Skeletal muscle satellite cell (primary cell): ENCODE results near the gene MKLN1.

ENCODE experiments used
- H3K27me3 ChIP-seq: 2 replicates; pipeline ENCODE4 v1.7.0; 2013; ENCODE audit warnings: low read length; ENCODE audit not compliant: control insufficient read depth, insufficient read depth
- H3K36me3 ChIP-seq: 2 replicates; pipeline ENCODE4 v1.7.0; 2013; ENCODE audit warnings: mild to moderate bottlenecking, control low read depth, low read length; ENCODE audit not compliant: insufficient read depth
- H3K4me1 ChIP-seq: 2 replicates; pipeline ENCODE4 v1.7.0; 2013; ENCODE audit warnings: low read length; ENCODE audit not compliant: control insufficient read depth, insufficient read depth
- H3K4me2 ChIP-seq: 2 replicates; pipeline ENCODE4 v1.7.0; 2013; ENCODE audit warnings: mild to moderate bottlenecking, low read length
- H3K4me3 ChIP-seq: 2 replicates; pipeline ENCODE4 v1.7.0; 2013; ENCODE audit warnings: low read length
- H3K9ac ChIP-seq: 2 replicates; pipeline ENCODE4 v1.7.0; 2013; ENCODE audit warnings: mild to moderate bottlenecking, low read depth, low read length, moderate library complexity
- H3K9me3 ChIP-seq: replicated peaks from 2 replicates; pipeline ENCODE4 v1.7.0; 2013; ENCODE audit warnings: mild to moderate bottlenecking, control low read depth, low read length

Gene MKLN1

GRCh38 chr7:131495669-131496498 lies 168.2 kb downstream of the MKLN1 start:
- H3K4me3 ChIP-seq: no peak overlapping the region
- H3K9me3 ChIP-seq: no peaks in the 10 kb centered on the region
- H3K4me1 ChIP-seq: peaks cover 12% of the 10 kb centered on the region
- no peaks in the 10 kb centered on the region for H3K27me3 ChIP-seq
- H3K4me2 ChIP-seq: no peak overlapping the region
- H3K36me3 ChIP-seq: peaks cover 14% of the 10 kb centered on the region
- H3K9ac ChIP-seq: no peak overlapping the region

- Histone ChIP-seq H3K27me3 (no peaks in the 10 kb centered on the region), H3K4me1 (peaks cover 12% of the 10 kb centered on the region), H3K4me3 (no peak overlapping the region), H3K9me3 (no peaks in the 10 kb centered on the region), H3K36me3 (peaks cover 14% of the 10 kb centered on the region), H3K9ac (no peak overlapping the region), H3K4me2 (no peak overlapping the region)
These were observed 169.8 kb downstream of the MKLN1 start for GRCh38 chr7:131497454-131497853.

DNA sequence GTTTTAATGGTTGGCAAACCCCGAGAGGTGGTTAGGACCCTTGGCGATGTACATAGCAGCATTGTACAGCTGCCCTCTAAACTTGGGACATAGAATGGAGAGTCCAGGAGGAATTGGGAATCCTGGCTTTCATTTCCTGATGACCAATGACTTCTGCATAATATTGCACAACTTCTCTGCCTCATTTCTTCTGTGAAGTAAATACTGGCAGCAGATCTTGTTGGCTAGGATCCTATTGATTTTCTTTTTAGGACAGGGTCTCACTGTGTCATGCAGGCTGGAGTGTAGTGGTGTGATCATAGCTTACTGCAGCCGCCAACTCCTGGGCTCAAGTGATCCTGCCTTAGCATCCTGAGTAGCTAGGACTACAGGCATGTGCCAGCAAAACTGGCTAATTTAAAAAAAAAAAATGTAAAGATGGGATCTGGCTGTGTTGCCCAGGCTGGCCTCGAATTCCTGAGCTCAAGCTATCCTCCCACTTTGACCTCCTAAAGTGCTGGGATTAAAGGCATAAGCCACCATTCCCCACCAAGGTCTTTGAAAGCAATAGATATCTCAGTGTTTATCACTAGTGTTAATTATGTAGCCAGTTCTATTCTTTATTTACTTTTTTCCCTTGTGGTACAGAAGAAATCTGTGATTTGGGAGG lies 170.7 kb downstream of the MKLN1 start:
- H3K4me1 ChIP-seq: peaks cover 15% of the 10 kb centered on the region
- H3K9me3 ChIP-seq: no peaks in the 10 kb centered on the region
- H3K36me3 ChIP-seq: peaks cover 14% of the 10 kb centered on the region
- H3K4me2 ChIP-seq: no peak overlapping the region
- H3K27me3 ChIP-seq: no peaks in the 10 kb centered on the region
- no peak overlapping the region for H3K9ac ChIP-seq
- no peak overlapping the region for H3K4me3 ChIP-seq

DNA sequence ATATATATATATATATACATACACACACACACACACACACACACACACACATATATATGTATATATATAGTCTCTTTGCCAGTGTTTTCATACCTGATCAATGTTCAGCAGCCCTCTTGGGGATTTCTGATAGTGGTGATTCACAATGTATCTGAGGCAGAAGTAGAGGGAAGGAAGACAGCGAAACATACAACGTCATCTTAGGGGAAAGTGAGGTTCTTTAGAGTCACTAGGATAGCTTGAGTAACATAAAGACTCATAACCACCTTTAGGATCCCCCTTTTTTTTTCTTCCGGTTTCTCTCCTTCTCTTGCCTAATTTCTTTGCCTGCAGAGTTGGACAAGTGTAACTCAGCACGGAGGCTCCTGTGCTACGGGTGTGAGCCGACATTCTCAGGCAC lies 172.1 kb downstream of the MKLN1 start:
- Histone ChIP-seq H3K4me1 (peaks cover 19% of the 10 kb centered on the region), H3K36me3 (peaks cover 14% of the 10 kb centered on the region), H3K9me3 (no peaks in the 10 kb centered on the region), H3K4me2 (no peak overlapping the region), H3K9ac (no peak overlapping the region), H3K4me3 (no peak overlapping the region), H3K27me3 (no peaks in the 10 kb centered on the region)

DNA sequence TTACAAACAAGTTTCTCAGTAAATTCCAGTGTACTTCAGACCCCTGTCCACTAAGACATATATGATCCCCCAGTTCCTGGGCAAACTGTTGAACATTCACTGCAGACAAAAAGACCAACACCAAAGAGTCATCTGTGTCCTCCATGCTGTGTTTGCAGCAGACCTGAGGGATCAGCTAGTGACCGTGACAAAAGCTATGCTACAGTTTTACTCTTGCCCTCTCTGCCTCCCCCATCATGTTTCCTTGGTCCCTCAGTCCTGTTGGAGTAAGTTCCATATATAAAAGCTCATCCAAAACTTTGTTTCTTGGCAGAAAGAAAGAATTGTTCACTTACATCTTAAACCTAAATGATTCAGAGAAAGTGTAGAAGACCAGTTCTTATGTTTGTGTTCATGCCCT lies 172.7 kb downstream of the MKLN1 start:
- Histone ChIP-seq H3K27me3 (no peaks in the 10 kb centered on the region), H3K4me2 (no peak overlapping the region), H3K36me3 (peaks cover 14% of the 10 kb centered on the region), H3K4me3 (no peak overlapping the region), H3K4me1 (peaks cover 19% of the 10 kb centered on the region), H3K9me3 (no peaks in the 10 kb centered on the region), H3K9ac (no peak overlapping the region)

DNA sequence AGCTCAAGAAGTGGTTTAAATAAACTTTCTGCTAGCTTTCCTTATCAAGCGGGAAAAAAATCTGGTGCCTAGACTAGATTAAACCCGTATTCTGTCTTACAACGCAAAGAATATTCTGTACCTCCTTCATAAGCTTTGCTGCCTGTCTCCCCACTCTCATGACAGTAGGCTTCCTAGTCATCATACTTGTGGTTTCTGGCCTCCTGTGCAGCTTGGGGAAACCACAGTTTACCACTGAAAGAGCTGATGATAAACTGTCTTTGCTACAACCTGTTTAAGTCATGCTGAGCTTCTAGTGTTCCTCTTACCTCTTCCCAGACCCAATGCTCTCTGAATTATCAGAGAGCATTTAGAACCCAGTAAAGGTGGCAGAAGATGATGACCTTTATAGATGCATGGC lies 173.7 kb downstream of the MKLN1 start:
- Histone ChIP-seq H3K4me1 (peaks cover 19% of the 10 kb centered on the region), H3K4me3 (no peak overlapping the region), H3K9me3 (no peaks in the 10 kb centered on the region), H3K27me3 (no peaks in the 10 kb centered on the region), H3K36me3 (peaks cover 11% of the 10 kb centered on the region), H3K4me2 (no peak overlapping the region), H3K9ac (no peak overlapping the region)

DNA sequence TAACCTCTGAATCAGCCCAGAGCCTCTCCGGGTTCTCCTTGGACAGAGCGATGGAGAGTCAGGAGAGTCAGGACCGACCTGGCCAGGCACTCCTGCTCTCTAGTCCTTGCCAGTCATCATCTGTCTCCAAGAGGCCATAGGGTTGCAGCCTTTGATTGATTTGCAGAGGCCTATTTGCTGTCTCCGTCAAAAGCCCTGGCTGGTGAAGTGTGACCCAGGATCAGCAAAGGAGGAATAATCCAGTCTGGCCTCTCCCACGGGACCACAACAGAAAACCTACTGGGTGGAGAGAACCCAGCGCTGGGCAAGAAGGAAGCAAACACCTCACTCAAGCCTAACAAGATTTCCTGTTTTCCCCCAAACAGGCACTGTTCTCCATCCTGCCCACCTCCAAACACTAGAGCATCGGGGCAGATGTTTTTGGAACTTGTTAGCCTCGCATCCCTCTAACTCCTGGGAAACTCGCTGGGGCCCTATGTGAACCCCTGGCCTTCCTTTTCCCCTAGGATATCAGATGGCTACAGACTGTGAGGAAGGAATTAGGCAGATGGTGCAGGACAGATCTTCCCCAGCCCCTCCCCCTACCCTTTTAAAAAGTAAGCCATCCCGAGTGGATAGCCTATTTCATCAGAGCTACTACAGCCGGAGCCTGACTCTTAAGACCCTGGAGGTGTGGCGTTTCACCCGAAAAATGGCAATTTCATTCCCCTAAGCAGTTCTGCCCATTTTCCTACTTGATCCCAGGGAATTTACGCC lies 174.4 kb downstream of the MKLN1 start:
- Histone ChIP-seq H3K36me3 (peaks cover 11% of the 10 kb centered on the region), H3K9ac (no peak overlapping the region), H3K4me3 (no peak overlapping the region), H3K4me1 (peaks cover 19% of the 10 kb centered on the region), H3K9me3 (no peaks in the 10 kb centered on the region), H3K4me2 (no peak overlapping the region), H3K27me3 (no peaks in the 10 kb centered on the region)

GRCh38 chr7:131502810-131503508 lies 175.3 kb downstream of the MKLN1 start:
- H3K36me3 ChIP-seq: peaks cover 11% of the 10 kb centered on the region
- no peak overlapping the region for H3K4me3 ChIP-seq
- no peak overlapping the region for H3K4me2 ChIP-seq
- peaks cover 20% of the 10 kb centered on the region for H3K4me1 ChIP-seq
- no peaks in the 10 kb centered on the region for H3K9me3 ChIP-seq
- H3K9ac ChIP-seq: no peak overlapping the region
- no peaks in the 10 kb centered on the region for H3K27me3 ChIP-seq

DNA sequence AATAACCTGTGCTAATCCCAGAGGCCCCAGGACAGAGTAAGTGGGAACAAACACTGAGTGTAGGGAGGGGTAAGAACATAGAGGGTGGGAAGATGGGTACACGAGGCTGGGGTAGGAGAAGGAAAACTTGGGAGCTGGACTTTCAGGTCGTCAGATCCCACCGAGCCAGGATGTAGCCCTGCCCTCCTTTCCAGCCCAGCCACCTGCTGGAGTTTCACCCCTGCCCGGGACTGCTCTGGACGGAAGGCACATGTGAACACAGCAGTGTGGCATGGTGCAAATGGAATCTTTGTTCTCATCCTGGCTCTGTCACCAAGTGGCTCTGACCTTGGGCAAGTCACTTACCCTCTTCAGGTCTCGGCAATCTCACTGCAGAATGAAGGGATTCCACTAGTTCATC lies 176.0 kb downstream of the MKLN1 start:
- H3K4me3 ChIP-seq: no peak overlapping the region
- no peak overlapping the region for H3K4me2 ChIP-seq
- H3K27me3 ChIP-seq: no peaks in the 10 kb centered on the region
- H3K4me1 ChIP-seq: peaks cover 21% of the 10 kb centered on the region
- no peak overlapping the region for H3K9ac ChIP-seq
- H3K9me3 ChIP-seq: no peaks in the 10 kb centered on the region
- peaks cover 11% of the 10 kb centered on the region for H3K36me3 ChIP-seq

GRCh38 chr7:131504157-131504899 lies 176.7 kb downstream of the MKLN1 start:
- Histone ChIP-seq H3K27me3 (no peaks in the 10 kb centered on the region), H3K9ac (no peak overlapping the region), H3K36me3 (peaks cover 9% of the 10 kb centered on the region)

More at GRCh38 chr7:131504157-131504899, 176.7 kb downstream of the MKLN1 start:
- Histone ChIP-seq H3K4me3 (no peak overlapping the region), H3K4me1 (peaks cover 21% of the 10 kb centered on the region), H3K4me2 (no peak overlapping the region), H3K9me3 (no peaks in the 10 kb centered on the region)
